ENCODE measurements around the gene WNK2. TPM values are rescaled to one million over a fixed set of nuclear protein-coding genes. Genes with fewer than 3 reads are reported as not detected.
A peak's percentile ranks its signal among the peaks of the same experiment; 100 is the strongest.

WNK2 gene
- polyA plus RNA-seq, 1 donor = 80.4 TPM

DNA sequence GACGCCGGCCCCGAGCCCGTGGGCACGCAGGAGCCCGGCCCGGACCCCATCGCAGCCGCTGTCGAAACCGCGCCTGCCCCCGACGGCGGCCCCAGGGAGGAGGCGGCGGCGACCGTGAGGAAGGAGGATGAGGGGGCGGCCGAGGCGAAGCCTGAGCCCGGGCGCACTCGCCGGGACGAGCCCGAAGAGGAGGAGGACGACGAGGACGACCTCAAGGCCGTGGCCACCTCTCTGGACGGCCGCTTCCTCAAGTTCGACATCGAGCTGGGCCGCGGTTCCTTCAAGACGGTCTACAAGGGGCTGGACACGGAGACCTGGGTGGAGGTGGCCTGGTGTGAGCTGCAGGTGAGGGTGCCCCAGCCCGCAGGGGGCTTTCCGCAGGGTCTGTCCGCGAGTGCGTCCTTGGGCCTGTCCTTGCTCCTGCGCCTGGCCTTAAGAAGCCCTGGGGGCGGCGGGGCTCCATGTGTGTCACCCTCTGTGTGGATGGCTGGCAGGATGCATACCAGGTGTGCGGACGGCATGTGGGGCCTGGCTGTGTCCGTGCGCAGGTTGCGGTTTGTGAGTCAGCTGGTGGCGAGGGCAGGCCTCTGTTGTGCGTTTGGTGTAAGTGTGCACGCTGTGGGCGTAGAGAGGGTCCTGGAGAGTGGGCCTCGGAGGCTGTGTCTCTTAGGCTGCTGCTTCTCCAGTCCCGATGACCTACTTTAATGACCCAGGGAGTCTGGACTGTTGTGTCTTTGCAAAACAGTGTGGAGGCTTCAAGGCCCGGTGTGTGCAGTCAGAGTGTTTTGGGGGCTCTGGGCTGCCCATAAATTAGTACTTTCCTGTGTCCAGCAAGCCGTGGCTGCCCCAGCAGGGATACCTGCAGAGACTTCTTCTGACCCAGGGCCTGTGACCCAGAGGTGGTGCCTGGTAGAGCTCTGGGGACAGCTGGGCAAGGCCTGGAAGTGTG lies 1.6 kb downstream of the WNK2 start:
- H3K36me3 ChIP-seq (ENCODE audit: control insufficient read depth, insufficient read depth, low read length) = peaks cover 2% of the 10 kb centered on the region
- no peak overlapping the region for H3K27ac ChIP-seq (ENCODE audit: low read length)
- DNase-seq = no peak
- peaks cover 8% of the 10 kb centered on the region for H3K27me3 ChIP-seq (ENCODE audit: control insufficient read depth, insufficient read depth, low read length)
- H3K4me3 ChIP-seq (ENCODE audit: low read length) = peak overlapping the region; percentile 5
- H3K9me3 ChIP-seq (ENCODE audit: control insufficient read depth, low read depth, low read length) = peaks cover 9% of the 10 kb centered on the region
- peaks cover 24% of the 10 kb centered on the region for H3K4me1 ChIP-seq (ENCODE audit: control insufficient read depth, insufficient read depth, low read length)
- WGBS (ENCODE audit: insufficient coverage, low lambda C conversion rate) = no CpG with 5 or more reads among the region's 61 CpGs

- Histone ChIP-seq H3K27ac (ENCODE audit: low read length) (no peak overlapping the region), H3K9me3 (ENCODE audit: control insufficient read depth, low read depth, low read length) (peaks cover 9% of the 10 kb centered on the region), H3K27me3 (ENCODE audit: control insufficient read depth, insufficient read depth, low read length) (peaks cover 8% of the 10 kb centered on the region), H3K4me3 (ENCODE audit: low read length) (no peak overlapping the region), H3K4me1 (ENCODE audit: control insufficient read depth, insufficient read depth, low read length) (peaks cover 24% of the 10 kb centered on the region), H3K36me3 (ENCODE audit: control insufficient read depth, insufficient read depth, low read length) (peaks cover 2% of the 10 kb centered on the region)
- DNase-seq = no peak
- WGBS (ENCODE audit: insufficient coverage, low lambda C conversion rate) = no CpG with 5 or more reads among the region's 16 CpGs
These were observed 2.4 kb downstream of the WNK2 start for GRCh38 chr9:93186215-93186945.

GRCh38 chr9:93187047-93187446 lies 3.1 kb downstream of the WNK2 start:
- peaks cover 24% of the 10 kb centered on the region for H3K4me1 ChIP-seq (ENCODE audit: control insufficient read depth, insufficient read depth, low read length)
- H3K27me3 ChIP-seq (ENCODE audit: control insufficient read depth, insufficient read depth, low read length) = peaks cover 6% of the 10 kb centered on the region
- H3K4me3 ChIP-seq (ENCODE audit: low read length) = no peak overlapping the region
- no peak overlapping the region for H3K27ac ChIP-seq (ENCODE audit: low read length)
- WGBS (ENCODE audit: insufficient coverage, low lambda C conversion rate) = no CpG with 5 or more reads among the region's 9 CpGs
- DNase-seq = no peak
- peaks cover 2% of the 10 kb centered on the region for H3K36me3 ChIP-seq (ENCODE audit: control insufficient read depth, insufficient read depth, low read length)
- H3K9me3 ChIP-seq (ENCODE audit: control insufficient read depth, low read depth, low read length) = peaks cover 9% of the 10 kb centered on the region

- no peak overlapping the region for H3K27ac ChIP-seq (ENCODE audit: low read length)
- H3K36me3 ChIP-seq (ENCODE audit: control insufficient read depth, insufficient read depth, low read length) = peaks cover 2% of the 10 kb centered on the region
- H3K4me3 ChIP-seq (ENCODE audit: low read length) = no peak overlapping the region
- peaks cover 5% of the 10 kb centered on the region for H3K27me3 ChIP-seq (ENCODE audit: control insufficient read depth, insufficient read depth, low read length)
- no CpG with 5 or more reads among the region's 5 CpGs for WGBS (ENCODE audit: insufficient coverage, low lambda C conversion rate)
- peaks cover 25% of the 10 kb centered on the region for H3K4me1 ChIP-seq (ENCODE audit: control insufficient read depth, insufficient read depth, low read length)
- H3K9me3 ChIP-seq (ENCODE audit: control insufficient read depth, low read depth, low read length) = peaks cover 9% of the 10 kb centered on the region
- DNase-seq = no peak
These were observed 3.6 kb downstream of the WNK2 start for GRCh38 chr9:93187574-93187973.

DNA sequence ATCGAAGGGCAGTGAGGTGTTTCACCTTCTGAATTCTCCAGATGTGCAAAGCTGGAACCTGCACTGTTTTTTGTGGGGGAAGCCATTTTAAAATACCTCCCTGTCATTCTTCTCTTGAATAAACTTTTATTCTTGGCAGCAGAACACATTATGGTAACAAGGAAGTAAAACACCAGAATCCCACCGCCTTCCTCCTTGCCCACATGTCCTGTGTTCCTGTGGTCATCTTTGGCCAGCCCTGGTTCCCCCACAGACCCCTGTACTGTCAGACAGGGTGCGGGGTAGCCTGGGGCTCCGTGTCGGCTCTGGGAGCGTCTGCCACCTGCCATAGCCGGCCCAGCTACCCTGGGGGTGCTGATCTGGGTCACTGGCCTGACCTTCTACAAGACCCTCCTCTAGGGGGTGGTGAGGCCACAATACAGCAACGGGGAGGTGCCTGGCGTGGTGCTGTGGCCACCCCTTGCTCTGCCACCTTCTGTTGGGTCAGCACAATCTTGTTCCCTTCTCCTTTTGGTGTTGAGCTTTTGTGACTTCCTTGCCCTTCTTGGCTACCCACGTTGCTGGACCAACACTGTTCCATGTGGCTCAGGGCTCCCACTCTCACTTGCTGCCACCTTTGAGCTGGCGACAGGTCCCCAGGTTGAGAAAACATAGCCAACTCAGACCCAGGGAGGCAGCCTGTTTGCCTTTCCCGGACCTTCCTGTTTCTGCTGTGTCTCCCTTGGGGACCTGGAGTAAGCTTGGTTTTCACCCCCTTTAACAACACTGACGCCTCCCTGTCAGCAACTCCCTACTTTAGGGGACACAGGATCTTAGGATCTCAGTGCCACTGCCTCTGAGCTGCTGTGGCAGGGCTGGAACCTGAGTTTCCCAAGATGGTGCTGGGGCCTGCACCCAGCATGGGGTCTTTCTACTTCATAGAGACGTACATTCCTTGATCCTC lies 4.8 kb downstream of the WNK2 start:
- Histone ChIP-seq H3K4me1 (ENCODE audit: control insufficient read depth, insufficient read depth, low read length) (peaks cover 36% of the 10 kb centered on the region), H3K4me3 (ENCODE audit: low read length) (no peak overlapping the region), H3K36me3 (ENCODE audit: control insufficient read depth, insufficient read depth, low read length) (peaks cover 2% of the 10 kb centered on the region), H3K27me3 (ENCODE audit: control insufficient read depth, insufficient read depth, low read length) (peaks cover 3% of the 10 kb centered on the region), H3K9me3 (ENCODE audit: control insufficient read depth, low read depth, low read length) (peaks cover 9% of the 10 kb centered on the region), H3K27ac (ENCODE audit: low read length) (no peak overlapping the region)
- DNase-seq = no peak
- WGBS (ENCODE audit: insufficient coverage, low lambda C conversion rate) = 20% methylated on average over 1 of the region's 14 CpGs

DNA sequence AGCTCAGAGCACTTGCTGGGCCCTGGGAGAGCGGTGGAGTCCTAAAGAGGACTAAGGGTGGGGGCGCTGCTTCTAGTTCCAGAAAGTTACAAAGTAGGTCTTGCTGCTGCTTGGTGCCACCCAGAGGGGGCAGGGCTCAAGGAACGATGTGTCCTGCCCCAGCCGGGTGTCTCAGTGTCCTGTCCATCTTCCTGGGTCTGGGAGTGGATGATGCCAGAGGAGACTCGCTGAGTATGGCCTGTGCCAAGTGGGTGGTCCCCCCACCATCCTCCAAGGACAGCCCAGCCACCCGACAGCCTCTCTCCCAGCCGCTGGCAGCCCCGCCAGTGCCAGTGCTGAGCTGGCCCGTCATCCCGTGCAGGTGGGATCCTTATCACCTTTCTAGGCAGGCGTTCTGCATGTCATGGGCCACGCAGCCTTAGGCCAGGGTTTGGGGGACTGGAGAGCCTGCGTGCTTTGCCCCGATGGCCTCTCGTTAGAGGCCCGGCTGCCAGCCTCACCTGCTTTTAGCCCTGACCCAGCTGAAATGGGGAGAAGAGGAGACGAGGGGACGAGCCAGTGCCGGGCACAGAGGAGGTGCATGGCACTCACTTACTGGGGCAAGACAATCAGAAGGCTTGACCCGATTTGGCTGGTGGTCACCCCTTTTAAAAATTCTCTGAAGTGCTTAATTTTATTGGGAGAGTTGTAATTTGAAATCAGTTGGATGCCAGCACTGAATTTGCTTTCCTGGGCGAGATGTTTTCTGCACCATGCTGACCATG lies 5.6 kb downstream of the WNK2 start:
- H3K4me1 ChIP-seq (ENCODE audit: control insufficient read depth, insufficient read depth, low read length) = peaks cover 36% of the 10 kb centered on the region
- H3K9me3 ChIP-seq (ENCODE audit: control insufficient read depth, low read depth, low read length) = peaks cover 6% of the 10 kb centered on the region
- no peak overlapping the region for H3K27ac ChIP-seq (ENCODE audit: low read length)
- H3K4me3 ChIP-seq (ENCODE audit: low read length) = no peak overlapping the region
- WGBS (ENCODE audit: insufficient coverage, low lambda C conversion rate) = no CpG with 5 or more reads among the region's 21 CpGs
- H3K36me3 ChIP-seq (ENCODE audit: control insufficient read depth, insufficient read depth, low read length) = peaks cover 2% of the 10 kb centered on the region
- DNase-seq = no peak
- H3K27me3 ChIP-seq (ENCODE audit: control insufficient read depth, insufficient read depth, low read length) = peaks cover under 1% of the 10 kb centered on the region

DNA sequence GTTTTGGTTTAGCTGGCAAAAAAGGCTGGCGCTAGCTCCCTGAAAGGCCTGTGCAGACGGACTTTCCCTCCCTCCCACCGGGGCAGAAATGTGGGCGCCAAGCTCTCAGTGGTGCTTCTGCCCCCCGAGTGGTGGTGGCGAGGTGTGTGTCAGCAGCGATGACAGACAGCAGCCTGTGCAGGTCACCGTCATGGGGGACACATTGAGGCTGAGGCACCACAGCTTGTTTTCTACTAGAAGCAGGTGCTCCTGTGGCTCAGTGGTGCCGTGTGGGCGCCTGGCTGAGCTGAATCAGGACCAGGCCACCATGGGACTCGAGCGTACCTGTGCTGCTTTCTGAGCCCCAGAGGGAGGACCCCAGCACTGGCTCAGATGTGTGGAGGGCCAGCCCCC lies 6.2 kb downstream of the WNK2 start:
- Histone ChIP-seq H3K27ac (ENCODE audit: low read length) (no peak overlapping the region), H3K4me1 (ENCODE audit: control insufficient read depth, insufficient read depth, low read length) (peaks cover 36% of the 10 kb centered on the region), H3K27me3 (ENCODE audit: control insufficient read depth, insufficient read depth, low read length) (no peaks in the 10 kb centered on the region), H3K4me3 (ENCODE audit: low read length) (no peak overlapping the region), H3K9me3 (ENCODE audit: control insufficient read depth, low read depth, low read length) (peaks cover 5% of the 10 kb centered on the region), H3K36me3 (ENCODE audit: control insufficient read depth, insufficient read depth, low read length) (peaks cover 2% of the 10 kb centered on the region)
- no peak for DNase-seq
- no CpG with 5 or more reads among the region's 12 CpGs for WGBS (ENCODE audit: insufficient coverage, low lambda C conversion rate)

GRCh38 chr9:93190656-93191353 lies 6.9 kb downstream of the WNK2 start:
- H3K27ac ChIP-seq (ENCODE audit: low read length) = no peak overlapping the region

DNA sequence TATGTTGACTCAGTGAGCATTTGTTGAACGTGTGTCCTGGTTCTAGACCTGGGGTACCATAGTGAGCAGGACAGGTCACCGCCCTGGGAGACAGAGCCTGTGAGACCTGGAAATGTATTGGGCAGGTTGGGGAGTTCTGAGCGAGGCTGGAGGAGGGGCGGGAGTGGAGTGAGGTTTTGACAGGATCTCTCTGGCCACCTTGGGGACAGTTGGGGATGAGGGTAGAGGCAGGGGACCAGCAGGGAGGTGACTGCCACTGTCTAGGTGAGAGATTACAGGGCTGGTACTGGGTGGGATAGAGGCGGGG lies 7.4 kb downstream of the WNK2 start:
- H3K36me3 ChIP-seq (ENCODE audit: control insufficient read depth, insufficient read depth, low read length) = peaks cover 2% of the 10 kb centered on the region
- no peaks in the 10 kb centered on the region for H3K27me3 ChIP-seq (ENCODE audit: control insufficient read depth, insufficient read depth, low read length)
- DNase-seq = no peak
- WGBS (ENCODE audit: insufficient coverage, low lambda C conversion rate) = 92% methylated on average over 2 of the region's 5 CpGs
- no peak overlapping the region for H3K27ac ChIP-seq (ENCODE audit: low read length)
- peaks cover 32% of the 10 kb centered on the region for H3K4me1 ChIP-seq (ENCODE audit: control insufficient read depth, insufficient read depth, low read length)
- no peaks in the 10 kb centered on the region for H3K9me3 ChIP-seq (ENCODE audit: control insufficient read depth, low read depth, low read length)
- no peak overlapping the region for H3K4me3 ChIP-seq (ENCODE audit: low read length)

More at GRCh38 chr9:93190656-93191353, 6.9 kb downstream of the WNK2 start:
- H3K9me3 ChIP-seq (ENCODE audit: control insufficient read depth, low read depth, low read length) = no peaks in the 10 kb centered on the region
- DNase-seq = no peak
- H3K36me3 ChIP-seq (ENCODE audit: control insufficient read depth, insufficient read depth, low read length) = peaks cover 2% of the 10 kb centered on the region
- no peaks in the 10 kb centered on the region for H3K27me3 ChIP-seq (ENCODE audit: control insufficient read depth, insufficient read depth, low read length)
- H3K4me1 ChIP-seq (ENCODE audit: control insufficient read depth, insufficient read depth, low read length) = peaks cover 31% of the 10 kb centered on the region
- H3K4me3 ChIP-seq (ENCODE audit: low read length) = no peak overlapping the region
- no CpG with 5 or more reads among the region's 17 CpGs for WGBS (ENCODE audit: insufficient coverage, low lambda C conversion rate)
